ENCODE data around the gene MINDY2. TPM values are rescaled to one million over a fixed set of nuclear protein-coding genes. Genes with fewer than 3 reads are reported as not detected.
"Not testable (repeated sequence)": the region's sequence is repeated elsewhere in the genome, so short reads cannot be mapped to it uniquely, and the experiment has no call there.

Gene MINDY2
- total and polyA plus RNA-seq, 2 donors (not counting 1 experiment from before 2014, with no cell fraction given): 21.1 to 22.3 TPM

DNA sequence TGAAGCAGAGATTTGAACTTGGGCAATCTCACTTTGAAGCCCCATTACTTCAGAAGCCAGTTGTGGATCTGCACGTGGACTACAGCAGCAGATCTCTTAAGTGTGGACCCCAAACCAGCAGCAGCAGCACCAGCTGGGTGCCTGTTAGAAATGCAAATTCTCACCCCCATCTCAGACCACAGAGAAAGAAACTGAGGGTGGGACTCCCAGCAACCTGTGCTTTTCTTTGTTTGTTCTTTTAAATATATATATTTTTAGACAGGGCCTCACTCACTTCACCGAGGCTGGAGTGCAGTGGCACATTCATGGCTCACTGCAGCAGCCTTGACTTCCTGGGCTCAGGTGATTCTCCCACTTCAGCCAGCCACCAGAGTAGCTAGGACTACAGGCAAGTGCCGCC is 109.2 kb downstream of the MINDY2 start:
- peaks cover 12% of the 10 kb centered on the region for H3K36me3 ChIP-seq (ENCODE audit: control insufficient read depth, insufficient read depth, low read length)

DNA sequence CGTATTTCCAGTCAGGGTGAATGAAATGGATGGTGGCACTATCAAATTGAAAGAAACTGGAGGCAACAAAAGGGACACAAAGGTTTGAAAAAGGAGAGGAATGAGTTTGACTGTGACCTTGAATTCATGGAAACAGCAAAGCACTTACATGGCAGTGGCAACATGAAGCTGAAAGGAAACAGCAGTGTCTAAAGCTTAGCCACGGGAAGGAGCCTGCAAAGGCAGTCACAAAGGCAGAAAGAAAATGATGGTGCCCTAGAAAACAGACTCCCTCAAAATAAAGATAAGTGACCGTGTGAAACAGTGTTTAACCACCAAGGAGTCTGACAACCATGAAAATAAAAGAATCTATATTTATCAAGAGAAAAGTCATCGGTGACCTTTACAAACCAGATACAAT is 111.1 kb downstream of the MINDY2 start:
- no peak for TF ChIP-seq EZH2 (IDR thresholded peaks at IDR 0.05; ENCODE audit: low read length, missing control alignments)
- TF ChIP-seq, protein P1, sequence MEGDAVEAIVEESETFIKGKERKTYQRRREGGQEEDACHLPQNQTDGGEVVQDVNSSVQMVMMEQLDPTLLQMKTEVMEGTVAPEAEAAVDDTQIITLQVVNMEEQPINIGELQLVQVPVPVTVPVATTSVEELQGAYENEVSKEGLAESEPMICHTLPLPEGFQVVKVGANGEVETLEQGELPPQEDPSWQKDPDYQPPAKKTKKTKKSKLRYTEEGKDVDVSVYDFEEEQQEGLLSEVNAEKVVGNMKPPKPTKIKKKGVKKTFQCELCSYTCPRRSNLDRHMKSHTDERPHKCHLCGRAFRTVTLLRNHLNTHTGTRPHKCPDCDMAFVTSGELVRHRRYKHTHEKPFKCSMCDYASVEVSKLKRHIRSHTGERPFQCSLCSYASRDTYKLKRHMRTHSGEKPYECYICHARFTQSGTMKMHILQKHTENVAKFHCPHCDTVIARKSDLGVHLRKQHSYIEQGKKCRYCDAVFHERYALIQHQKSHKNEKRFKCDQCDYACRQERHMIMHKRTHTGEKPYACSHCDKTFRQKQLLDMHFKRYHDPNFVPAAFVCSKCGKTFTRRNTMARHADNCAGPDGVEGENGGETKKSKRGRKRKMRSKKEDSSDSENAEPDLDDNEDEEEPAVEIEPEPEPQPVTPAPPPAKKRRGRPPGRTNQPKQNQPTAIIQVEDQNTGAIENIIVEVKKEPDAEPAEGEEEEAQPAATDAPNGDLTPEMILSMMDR (conservative IDR thresholded peaks at IDR 0.05 in 1 of 2, IDR thresholded peaks at IDR 0.05 in 1 of 2; ENCODE audit: low read depth in 1 of 2, low read length in 2 of 2): no peak
- DNase-seq (ENCODE audit: low read depth in 2 of 2): no peak
- H3K4me3 ChIP-seq (replicated peaks in 1 of 4; ENCODE audit: control extremely low read depth in 1 of 4, insufficient read depth in 1 of 4, low read depth in 3 of 4, low read length in 4 of 4): no peak overlapping the region

More for the DNA sequence above, 109.2 kb downstream of the MINDY2 start:
- Histone ChIP-seq H4K20me1 (ENCODE audit: control insufficient read depth, extremely low read depth, insufficient read depth, low read length) (no peaks in the 10 kb centered on the region), H3K79me2 (ENCODE audit: control insufficient read depth, insufficient read depth, low read length) (no peaks in the 10 kb centered on the region), H3K4me2 (ENCODE audit: extremely low read depth, insufficient read depth, low read length) (no peak overlapping the region), H2AFZ (ENCODE audit: low read length) (no peak overlapping the region), H3K9me3 (ENCODE audit: control insufficient read depth, insufficient read depth, low read depth, low read length) (no peaks in the 10 kb centered on the region), H3K4me3 (replicated peaks in 1 of 4; ENCODE audit: control extremely low read depth in 1 of 4, insufficient read depth in 1 of 4, low read depth in 3 of 4, low read length in 4 of 4) (no peak overlapping the region), H3K27me3 (ENCODE audit: control insufficient read depth, insufficient read depth, low read length) (no peaks in the 10 kb centered on the region), H3K27ac (ENCODE audit: insufficient read depth, low read length) (no peak overlapping the region), H3K4me1 (ENCODE audit: control insufficient read depth, extremely low read depth, insufficient read depth, low read length) (no peaks in the 10 kb centered on the region), H3K9ac (ENCODE audit: insufficient read depth, low read length) (no peak overlapping the region)
- no peak for DNase-seq (ENCODE audit: low read depth in 2 of 2)
- TF ChIP-seq, protein P1 (conservative IDR thresholded peaks at IDR 0.05 in 1 of 2, IDR thresholded peaks at IDR 0.05 in 1 of 2; ENCODE audit: low read depth in 1 of 2, low read length in 2 of 2): no peak
- TF ChIP-seq EZH2 (IDR thresholded peaks at IDR 0.05; ENCODE audit: low read length, missing control alignments): no peak

DNA sequence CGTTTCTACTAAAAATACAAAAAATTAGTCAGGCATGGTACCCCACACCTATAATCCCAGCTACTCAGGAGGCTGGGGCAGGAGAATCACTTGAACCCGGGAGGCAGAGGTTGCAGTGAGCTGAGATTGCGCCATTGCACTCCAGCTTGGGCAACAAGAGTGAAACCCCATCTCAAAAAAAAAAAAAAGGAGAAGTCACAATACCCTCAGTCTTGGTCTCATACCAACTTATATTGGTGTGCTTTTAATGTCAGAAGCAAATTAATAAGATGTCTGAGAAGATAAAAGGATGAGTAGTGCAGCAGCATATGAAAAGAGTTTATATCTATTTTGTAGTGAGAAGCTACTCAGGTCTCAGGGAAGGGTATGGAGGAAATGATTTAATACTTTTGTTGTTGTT is 112.8 kb downstream of the MINDY2 start:
- H3K36me3 ChIP-seq (ENCODE audit: control insufficient read depth, insufficient read depth, low read length): peaks cover 18% of the 10 kb centered on the region
- H3K9ac ChIP-seq (ENCODE audit: insufficient read depth, low read length); H4K20me1 ChIP-seq (ENCODE audit: control insufficient read depth, extremely low read depth, insufficient read depth, low read length); H3K79me2 ChIP-seq (ENCODE audit: control insufficient read depth, insufficient read depth, low read length); H3K27me3 ChIP-seq (ENCODE audit: control insufficient read depth, insufficient read depth, low read length); H3K4me1 ChIP-seq (ENCODE audit: control insufficient read depth, extremely low read depth, insufficient read depth, low read length); H3K27ac ChIP-seq (ENCODE audit: insufficient read depth, low read length); H3K9me3 ChIP-seq (ENCODE audit: control insufficient read depth, insufficient read depth, low read depth, low read length); H3K4me2 ChIP-seq (ENCODE audit: extremely low read depth, insufficient read depth, low read length); H2AFZ ChIP-seq (ENCODE audit: low read length); H3K4me3 ChIP-seq (replicated peaks in 1 of 4; ENCODE audit: control extremely low read depth in 1 of 4, insufficient read depth in 1 of 4, low read depth in 3 of 4, low read length in 4 of 4); DNase-seq (ENCODE audit: low read depth in 2 of 2): not testable (repeated sequence)

More for the DNA sequence above, 111.1 kb downstream of the MINDY2 start:
- no peaks in the 10 kb centered on the region for H3K4me1 ChIP-seq (ENCODE audit: control insufficient read depth, extremely low read depth, insufficient read depth, low read length)
- no peaks in the 10 kb centered on the region for H4K20me1 ChIP-seq (ENCODE audit: control insufficient read depth, extremely low read depth, insufficient read depth, low read length)
- H3K9me3 ChIP-seq (ENCODE audit: control insufficient read depth, insufficient read depth, low read depth, low read length): no peaks in the 10 kb centered on the region
- H3K36me3 ChIP-seq (ENCODE audit: control insufficient read depth, insufficient read depth, low read length): peaks cover 17% of the 10 kb centered on the region
- H3K79me2 ChIP-seq (ENCODE audit: control insufficient read depth, insufficient read depth, low read length): no peaks in the 10 kb centered on the region
- H3K4me2 ChIP-seq (ENCODE audit: extremely low read depth, insufficient read depth, low read length): no peak overlapping the region
- H2AFZ ChIP-seq (ENCODE audit: low read length): no peak overlapping the region
- H3K9ac ChIP-seq (ENCODE audit: insufficient read depth, low read length): no peak overlapping the region
- H3K27ac ChIP-seq (ENCODE audit: insufficient read depth, low read length): no peak overlapping the region
- no peaks in the 10 kb centered on the region for H3K27me3 ChIP-seq (ENCODE audit: control insufficient read depth, insufficient read depth, low read length)

Measured in fibroblast of lung (primary cell).